ENCODE results near the gene MCU.

Gene MCU

GRCh38 chr10:72691863-72692743 lies at the start of gene MCU:
TSS of gene MCU (plus strand) at chr10:72692143. CDS start at chr10:72692152, 9 bp downstream.
- TF ChIP-seq CTCF (IDR thresholded peaks at IDR 0.05), result no peak

DNA sequence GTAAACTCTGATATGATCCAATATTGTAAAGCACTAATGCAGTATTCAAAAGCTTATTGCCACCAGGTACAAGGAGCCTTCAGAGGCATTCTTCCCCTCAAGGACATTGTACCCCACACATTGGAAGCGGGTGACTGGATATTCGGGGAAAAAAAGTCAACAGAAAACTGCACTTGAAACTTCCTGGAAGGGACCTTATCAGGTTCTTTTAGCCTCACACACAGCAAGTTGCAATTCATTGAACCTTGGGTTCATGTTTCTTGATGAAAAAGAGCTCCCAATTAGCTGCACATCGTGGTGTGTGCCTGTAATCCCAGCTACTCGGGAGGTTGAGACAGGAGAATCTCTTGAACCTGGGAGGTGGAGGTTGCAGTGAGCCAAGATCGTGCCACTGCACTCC lies 49.6 kb upstream of the MCU start:
- no peak for TF ChIP-seq CTCF (IDR thresholded peaks at IDR 0.05)

GRCh38 chr10:72645263-72645858 lies 46.6 kb upstream of the MCU start:
- TF ChIP-seq CTCF (IDR thresholded peaks at IDR 0.05), result no peak

GRCh38 chr10:72648301-72648700 lies 43.6 kb upstream of the MCU start:
- TF ChIP-seq CTCF (IDR thresholded peaks at IDR 0.05), result no peak

GRCh38 chr10:72649291-72649690 lies 42.7 kb upstream of the MCU start:
- no peak for TF ChIP-seq CTCF (IDR thresholded peaks at IDR 0.05)

GRCh38 chr10:72653383-72654096 lies 38.4 kb upstream of the MCU start:
- TF ChIP-seq CTCF (IDR thresholded peaks at IDR 0.05), result no peak

- no peak for TF ChIP-seq CTCF (IDR thresholded peaks at IDR 0.05)
Measured at GRCh38 chr10:72654720-72655119, 37.2 kb upstream of the MCU start.
